Kidney epithelial cell (primary cell): ENCODE results near the gene ZSWIM6. TPM values are rescaled to one million over a fixed set of nuclear protein-coding genes. Genes with fewer than 3 reads are reported as not detected.

Experiments
- DNase-seq: peaks from one replicate; pipeline ENCODE4 v3.0.0-alpha.2; 2010; ENCODE audit warnings: low read depth
- H3K27me3 ChIP-seq: 2 replicates; pipeline ENCODE4 v1.6.0; 2011; ENCODE audit warnings: low read length; ENCODE audit not compliant: control insufficient read depth, insufficient read depth
- H3K36me3 ChIP-seq: 2 replicates; pipeline ENCODE4 v1.5.1; 2011; ENCODE audit warnings: low read length; ENCODE audit not compliant: control insufficient read depth, insufficient read depth
- H3K4me3 ChIP-seq: 2 replicates; pipeline ENCODE4 v1.5.1; 2011; ENCODE audit warnings: low read depth, mild to moderate bottlenecking, control low read depth, low read length
- total RNA-seq: library from RNA; depleted of rRNA; stranded (reverse); fragments of >200 nt; gene quantifications from 2 replicates; pipeline ENCODE4 v1.2.3, GENCODE V29; 2015
- TF ChIP-seq, protein P1 (sequence below): IDR thresholded peaks from 2 replicates; pipeline ENCODE4 v1.5.1; 2011; ENCODE audit warnings: mild to moderate bottlenecking, moderate library complexity, low read length, control low read depth, inconsistent platforms; ENCODE audit not compliant: insufficient read depth, poor library complexity, severe bottlenecking

ZSWIM6 gene
- total RNA-seq, 1 donor from 2014 or later, result 18.5 TPM

DNA sequence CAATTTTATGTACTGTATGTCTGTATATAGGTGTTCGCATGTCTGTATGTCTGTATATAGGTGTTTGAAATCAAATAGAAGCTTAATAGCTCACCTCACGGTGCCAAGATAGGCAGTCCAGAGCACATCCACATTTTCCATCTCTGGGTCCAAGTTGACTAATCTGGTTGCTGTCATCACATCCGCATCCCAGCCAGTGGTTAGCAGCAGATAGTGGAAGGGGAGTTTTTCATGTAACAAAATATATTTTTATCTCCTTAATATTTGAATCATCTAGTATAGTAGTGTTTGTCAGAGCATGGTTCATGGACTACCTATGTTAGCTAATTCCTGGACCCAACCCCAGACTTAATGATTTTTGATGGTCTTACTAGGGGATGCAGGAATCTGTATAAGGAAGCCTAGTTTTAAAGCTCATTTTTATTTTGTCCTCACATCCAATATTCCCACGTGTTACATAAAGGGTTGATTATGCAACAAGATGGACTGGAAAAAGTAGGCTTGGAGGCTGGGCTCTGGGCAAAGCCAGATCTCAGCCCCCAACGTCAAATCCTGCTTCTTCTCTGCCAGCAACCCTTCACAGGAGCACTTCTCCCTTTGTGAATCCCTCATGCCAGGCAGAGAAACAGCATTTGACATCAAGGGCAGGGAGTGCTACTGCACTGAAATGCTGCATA, 219.7 kb downstream of the ZSWIM6 start:
- Histone ChIP-seq H3K4me3 (no peak overlapping the region), H3K36me3 (no peaks in the 10 kb centered on the region), H3K27me3 (no peaks in the 10 kb centered on the region)
- TF ChIP-seq, protein P1, sequence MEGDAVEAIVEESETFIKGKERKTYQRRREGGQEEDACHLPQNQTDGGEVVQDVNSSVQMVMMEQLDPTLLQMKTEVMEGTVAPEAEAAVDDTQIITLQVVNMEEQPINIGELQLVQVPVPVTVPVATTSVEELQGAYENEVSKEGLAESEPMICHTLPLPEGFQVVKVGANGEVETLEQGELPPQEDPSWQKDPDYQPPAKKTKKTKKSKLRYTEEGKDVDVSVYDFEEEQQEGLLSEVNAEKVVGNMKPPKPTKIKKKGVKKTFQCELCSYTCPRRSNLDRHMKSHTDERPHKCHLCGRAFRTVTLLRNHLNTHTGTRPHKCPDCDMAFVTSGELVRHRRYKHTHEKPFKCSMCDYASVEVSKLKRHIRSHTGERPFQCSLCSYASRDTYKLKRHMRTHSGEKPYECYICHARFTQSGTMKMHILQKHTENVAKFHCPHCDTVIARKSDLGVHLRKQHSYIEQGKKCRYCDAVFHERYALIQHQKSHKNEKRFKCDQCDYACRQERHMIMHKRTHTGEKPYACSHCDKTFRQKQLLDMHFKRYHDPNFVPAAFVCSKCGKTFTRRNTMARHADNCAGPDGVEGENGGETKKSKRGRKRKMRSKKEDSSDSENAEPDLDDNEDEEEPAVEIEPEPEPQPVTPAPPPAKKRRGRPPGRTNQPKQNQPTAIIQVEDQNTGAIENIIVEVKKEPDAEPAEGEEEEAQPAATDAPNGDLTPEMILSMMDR, result no peak
- no peak for DNase-seq

DNA sequence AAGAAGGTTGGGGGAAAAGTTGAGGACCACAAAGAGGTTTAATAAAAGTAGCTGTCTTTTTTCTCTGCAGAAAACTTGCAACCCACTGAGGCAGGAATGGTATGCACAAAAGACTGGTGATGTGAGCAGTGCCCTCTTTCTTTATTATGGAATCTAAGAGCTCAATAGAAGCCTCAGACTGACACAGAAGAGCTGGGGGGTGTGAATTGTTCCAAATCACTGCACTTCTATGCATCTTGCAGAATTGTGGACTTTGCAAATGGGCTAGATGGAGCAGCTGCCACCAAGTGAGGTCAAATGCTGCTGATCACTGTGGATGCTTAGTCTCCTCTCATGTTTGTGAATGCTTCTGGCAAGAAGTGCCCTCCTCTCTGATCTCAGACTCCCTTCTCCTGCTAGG, 227.1 kb downstream of the ZSWIM6 start:
- TF ChIP-seq, protein P1, result no peak
- H3K27me3 ChIP-seq, result no peaks in the 10 kb centered on the region
- H3K36me3 ChIP-seq, result no peaks in the 10 kb centered on the region
- DNase-seq, result no peak
- no peak overlapping the region for H3K4me3 ChIP-seq

DNA sequence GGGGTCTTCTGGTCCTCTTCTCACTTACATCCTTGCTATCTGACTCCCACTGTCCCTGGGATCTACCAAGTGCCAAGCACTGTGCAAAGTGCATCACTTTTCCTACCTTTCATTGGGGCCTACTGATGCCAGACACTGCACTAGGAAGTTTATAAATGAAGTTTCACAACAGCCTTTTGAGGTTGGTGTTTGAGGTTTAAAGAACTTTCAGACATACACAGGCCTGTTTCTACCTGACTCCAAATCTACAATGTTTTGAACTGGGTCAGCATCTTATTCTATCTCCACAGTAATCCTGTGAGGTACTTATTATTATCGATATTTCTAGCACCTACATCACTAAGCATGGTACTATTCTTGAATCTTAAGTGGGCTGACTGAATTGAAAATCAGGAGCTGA, 227.7 kb downstream of the ZSWIM6 start:
- Histone ChIP-seq H3K4me3 (no peak overlapping the region), H3K27me3 (no peaks in the 10 kb centered on the region), H3K36me3 (no peaks in the 10 kb centered on the region)
- TF ChIP-seq, protein P1, result no peak
- DNase-seq, result no peak

DNA sequence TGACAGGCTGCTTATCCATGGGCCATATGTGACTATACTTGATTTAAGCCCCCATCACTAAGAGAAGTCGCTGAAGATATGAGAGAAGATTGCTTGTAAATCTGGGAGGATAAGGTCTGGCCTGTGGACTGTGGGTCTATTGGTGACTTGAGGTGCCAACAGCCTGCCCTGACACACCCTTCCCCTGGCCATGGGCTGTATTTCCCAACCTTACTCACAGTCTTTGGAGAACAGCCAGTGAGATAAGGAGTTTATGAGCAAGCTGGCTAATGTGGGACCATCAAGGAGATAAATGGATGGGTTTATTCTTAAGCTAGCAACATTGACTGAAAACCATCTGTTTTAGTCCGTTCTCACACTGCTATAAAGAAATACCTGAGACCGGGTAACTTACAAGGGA, 231.3 kb downstream of the ZSWIM6 start:
- Histone ChIP-seq H3K27me3 (no peaks in the 10 kb centered on the region), H3K4me3 (no peak overlapping the region), H3K36me3 (no peaks in the 10 kb centered on the region)
- TF ChIP-seq, protein P1, result no peak
- no peak for DNase-seq

DNA sequence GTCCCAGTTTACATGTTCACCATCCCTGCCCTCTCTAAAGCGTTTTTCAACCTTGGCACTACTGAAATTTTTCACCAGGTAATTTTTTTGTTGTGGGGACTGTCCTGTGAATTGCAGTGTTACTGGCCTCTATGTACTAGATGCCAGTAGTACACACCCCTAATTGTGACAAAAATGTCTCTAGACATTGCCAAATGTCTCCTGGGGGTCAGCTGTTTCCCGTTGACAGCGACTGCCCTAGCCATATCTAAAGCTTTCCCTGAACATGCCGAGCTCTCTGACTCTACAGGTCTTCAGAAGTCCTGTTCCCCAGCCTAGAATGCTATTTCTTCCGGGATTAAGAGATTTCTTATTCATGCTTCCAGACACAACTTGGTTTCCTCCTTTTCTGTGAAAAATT, 235.3 kb downstream of the ZSWIM6 start:
- Histone ChIP-seq H3K27me3 (no peaks in the 10 kb centered on the region), H3K4me3 (no peak overlapping the region), H3K36me3 (no peaks in the 10 kb centered on the region)
- TF ChIP-seq, protein P1, result no peak
- DNase-seq, result no peak

DNA sequence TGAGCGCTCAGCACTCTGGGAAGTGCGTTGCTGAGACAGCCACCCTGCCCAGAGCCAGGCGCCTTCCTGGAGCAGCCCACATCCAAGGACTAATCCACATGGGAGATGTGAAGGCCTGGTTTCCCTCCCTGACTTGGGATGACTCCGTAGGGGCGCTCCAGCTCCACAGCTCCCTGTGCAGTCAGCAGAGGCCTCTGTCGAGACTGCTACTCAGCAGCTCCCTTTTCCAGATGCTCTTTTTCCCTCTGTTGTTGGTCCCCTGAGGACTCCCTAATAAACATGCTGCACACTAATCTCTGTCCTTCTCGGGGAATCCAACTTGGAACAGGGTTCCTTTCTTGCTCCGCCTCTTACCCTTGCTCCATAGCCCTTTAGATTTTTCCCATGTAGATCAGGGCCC, 237.3 kb downstream of the ZSWIM6 start:
- H3K27me3 ChIP-seq, result no peaks in the 10 kb centered on the region

More for the DNA sequence above, 237.3 kb downstream of the ZSWIM6 start:
- TF ChIP-seq, protein P1, result no peak
- Histone ChIP-seq H3K36me3 (no peaks in the 10 kb centered on the region), H3K4me3 (no peak overlapping the region)
- no peak for DNase-seq
